Inferior parietal cortex (tissue), 1 donor: ENCODE results near the gene SERPIND1.
A peak's percentile ranks its signal among the peaks of the same experiment; 100 is the strongest.

Source experiments
- DNase-seq: peaks from one replicate; pipeline ENCODE4 v3.0.0-alpha.2; 2016; ENCODE audit errors: extremely low spot score

SERPIND1 gene

GRCh38 chr22:20788627-20789344 lies 14.9 kb downstream of the SERPIND1 start:
- DNase-seq, result no peak

- DNase-seq, result no peak
Measured at GRCh38 chr22:20792221-20792965, 18.5 kb downstream of the SERPIND1 start.

GRCh38 chr22:20792966-20793728 lies 19.2 kb downstream of the SERPIND1 start:
- no peak for DNase-seq

GRCh38 chr22:20793748-20794649 lies 20.1 kb downstream of the SERPIND1 start:
- no peak for DNase-seq

GRCh38 chr22:20794650-20795413 lies 20.9 kb downstream of the SERPIND1 start:
- DNase-seq, result no peak

GRCh38 chr22:20796731-20797130 lies 22.8 kb downstream of the SERPIND1 start:
- no peak for DNase-seq

GRCh38 chr22:20798218-20798617 lies 24.3 kb downstream of the SERPIND1 start:
- DNase-seq, result no peak

GRCh38 chr22:20798974-20799373 lies 25.1 kb downstream of the SERPIND1 start:
- DNase-seq, result no peak

GRCh38 chr22:20799449-20799848 lies 25.5 kb downstream of the SERPIND1 start:
- no peak for DNase-seq

- no peak for DNase-seq
Measured at GRCh38 chr22:20802452-20802851, 28.5 kb downstream of the SERPIND1 start.

- DNase-seq, result no peak
Measured at GRCh38 chr22:20802922-20803553, 29.1 kb downstream of the SERPIND1 start.

GRCh38 chr22:20803696-20804324 lies 29.9 kb downstream of the SERPIND1 start:
- DNase-seq, result no peak

- DNase-seq, result no peak
Measured at GRCh38 chr22:20804650-20805049, 30.7 kb downstream of the SERPIND1 start.

- no peak for DNase-seq
Measured at GRCh38 chr22:20805972-20806471, 32.1 kb downstream of the SERPIND1 start.

- DNase-seq, result peak; percentile 66
Measured at GRCh38 chr22:20807315-20807752, 33.4 kb downstream of the SERPIND1 start.

- no peak for DNase-seq
Measured at GRCh38 chr22:20808844-20809243, 34.9 kb downstream of the SERPIND1 start.

GRCh38 chr22:20809538-20810185 lies 35.7 kb downstream of the SERPIND1 start:
- DNase-seq, result no peak

GRCh38 chr22:20810645-20811044 lies 36.7 kb downstream of the SERPIND1 start:
- no peak for DNase-seq

GRCh38 chr22:20811171-20811570 lies 37.3 kb downstream of the SERPIND1 start:
- DNase-seq, result no peak
